D721Med (cell line): ENCODE results near the gene HPSE2.

Source experiments
- DNase-seq: peaks from one replicate; pipeline ENCODE4 v3.0.0; 2011; ENCODE audit warnings: low spot score; ENCODE audit not compliant: insufficient read length
- FAIRE-seq: peaks from 2 replicates; lab custom pipeline; 2011; peaks lifted over from hg19 to GRCh38; lab: Jason Lieb, UNC
- CTCF ChIP-seq: IDR thresholded peaks from 2 replicates; pipeline ENCODE4 v1.5.1; 2012; ENCODE audit warnings: mild to moderate bottlenecking, control low read depth; ENCODE audit not compliant: insufficient read depth; ENCODE audit errors: missing control alignments

Gene HPSE2

GRCh38 chr10:98795467-98795866, 440.2 kb downstream of the HPSE2 start:
- DNase-seq (no peak), FAIRE-seq (no peak)
- no peak for TF ChIP-seq CTCF

GRCh38 chr10:98790817-98791216, 444.8 kb downstream of the HPSE2 start:
- TF ChIP-seq CTCF, result peak; percentile 47
- FAIRE-seq, result no peak
- no peak for DNase-seq

GRCh38 chr10:98778277-98778759, 457.3 kb downstream of the HPSE2 start:
- no peak for TF ChIP-seq CTCF

GRCh38 chr10:98758463-98758862, 477.2 kb downstream of the HPSE2 start:
- no peak for TF ChIP-seq CTCF
- no peak for DNase-seq
- FAIRE-seq, result no peak

More at GRCh38 chr10:98778277-98778759, 457.3 kb downstream of the HPSE2 start:
- DNase-seq, result no peak
- FAIRE-seq, result no peak

GRCh38 chr10:98748298-98748697, 487.4 kb downstream of the HPSE2 start:
- no peak for FAIRE-seq
- TF ChIP-seq CTCF, result peak; percentile 48
- DNase-seq, result no peak

- DNase-seq, result no peak
- FAIRE-seq, result no peak
- TF ChIP-seq CTCF, result no peak
These were observed 490.0 kb downstream of the HPSE2 start for GRCh38 chr10:98745645-98746044.

- no peak for FAIRE-seq
- TF ChIP-seq CTCF, result no peak
These were observed 515.1 kb downstream of the HPSE2 start for GRCh38 chr10:98720551-98720950.

More at GRCh38 chr10:98720551-98720950, 515.1 kb downstream of the HPSE2 start:
- DNase-seq, result no peak
